ENCODE data around the gene SPINK4.

The SPINK4 gene

DNA sequence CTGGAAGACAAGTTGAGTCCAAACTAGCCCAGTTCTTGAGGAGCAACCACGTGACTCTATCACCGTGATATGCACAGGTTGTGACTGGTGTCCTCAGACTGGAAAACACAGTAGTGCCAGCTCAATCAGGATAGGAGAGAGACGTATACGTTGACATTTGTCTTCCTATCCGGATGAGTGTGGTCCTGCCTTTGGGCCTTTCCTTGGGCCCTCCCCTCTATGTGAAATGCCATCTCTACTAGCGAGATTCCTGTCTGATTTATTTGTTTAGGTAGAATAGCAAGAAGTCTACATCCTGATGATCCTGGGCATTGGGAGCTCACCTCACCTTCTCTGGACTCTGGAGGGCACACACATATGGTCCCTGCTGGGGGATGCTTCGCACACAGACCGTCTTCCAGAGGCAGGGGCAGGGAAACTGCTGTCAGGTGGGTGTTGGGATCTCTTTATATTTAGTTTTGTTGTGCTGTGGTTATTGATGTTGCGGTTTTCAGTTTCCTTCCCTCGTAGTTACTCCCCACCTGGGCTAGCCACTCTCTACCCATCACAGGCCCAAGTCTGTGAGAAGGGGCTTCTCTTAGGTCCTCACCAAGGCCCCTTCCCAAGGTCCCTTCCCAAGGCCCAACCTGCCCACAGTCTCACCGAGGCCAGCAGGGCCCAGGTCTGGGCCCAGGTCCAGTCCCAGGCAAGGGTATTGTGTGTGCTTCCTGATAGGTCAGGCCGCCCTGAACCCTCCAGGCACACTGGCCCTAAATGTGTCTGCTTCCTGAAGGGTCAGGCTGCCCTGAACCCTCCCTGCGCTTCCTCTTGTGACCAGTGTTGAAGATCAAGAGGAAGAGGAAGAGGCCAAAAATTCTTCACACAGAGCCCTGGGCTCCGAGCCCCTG, 19.0 kb upstream of the SPINK4 start:
- no peaks in the 10 kb centered on the region for H3K36me3 Mint-ChIP-seq (ENCODE audit: insufficient read depth)
- no peak for DNase-seq (ENCODE audit: low spot score in 2 of 2)
- H3K9me3 Mint-ChIP-seq: no peaks in the 10 kb centered on the region
- H3K4me3 Mint-ChIP-seq: no peak overlapping the region
- H3K27me3 Mint-ChIP-seq: peaks cover 11% of the 10 kb centered on the region
- H3K27ac Mint-ChIP-seq (ENCODE audit: low read depth): no peak overlapping the region
- ATAC-seq (replicated peaks; ENCODE audit: extremely low read depth, poor library complexity, severe bottlenecking): no peak
- peaks cover 8% of the 10 kb centered on the region for H3K4me1 Mint-ChIP-seq

DNA sequence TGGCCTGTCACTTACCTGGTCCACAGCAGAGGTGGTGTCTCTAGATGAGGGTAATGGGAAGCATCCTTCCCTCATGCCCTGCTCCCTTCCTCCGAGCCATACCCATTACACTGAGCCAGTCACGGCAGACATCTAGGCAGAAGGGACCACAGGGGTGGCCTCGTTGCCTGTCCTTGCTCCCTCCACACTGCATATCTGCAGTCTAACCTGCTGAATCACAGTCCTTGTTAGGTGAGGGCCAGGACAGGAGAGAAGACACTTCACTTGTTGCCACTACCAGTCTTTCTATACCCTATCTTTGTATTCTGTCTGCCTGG, 18.4 kb upstream of the SPINK4 start:
- peaks cover 10% of the 10 kb centered on the region for H3K4me1 Mint-ChIP-seq
- H3K27ac Mint-ChIP-seq (ENCODE audit: low read depth): no peak overlapping the region

DNA sequence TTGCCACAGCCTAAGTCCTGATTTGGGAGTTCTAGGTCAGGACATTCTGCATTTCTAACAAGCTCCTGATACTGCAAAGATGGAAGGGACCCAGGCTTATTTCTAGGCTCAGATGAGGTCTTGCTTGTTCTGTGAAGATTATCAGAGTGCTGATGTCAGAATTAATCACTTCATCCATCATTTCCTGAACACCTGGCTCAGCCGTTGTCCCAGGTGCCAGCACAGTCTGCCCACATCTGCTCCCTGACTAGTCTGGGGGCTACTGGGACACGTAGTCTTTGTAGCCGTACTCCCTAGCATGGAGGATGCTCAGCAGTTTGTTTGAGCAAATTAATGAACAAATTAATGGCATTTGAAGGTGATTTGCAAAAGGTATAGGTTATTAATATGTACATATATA, 17.9 kb upstream of the SPINK4 start:
- Mint-ChIP-seq H3K27me3 (peaks cover 11% of the 10 kb centered on the region), H3K4me1 (peaks cover 10% of the 10 kb centered on the region), H3K9me3 (no peaks in the 10 kb centered on the region), H3K27ac (ENCODE audit: low read depth) (no peak overlapping the region), H3K4me3 (no peak overlapping the region), H3K36me3 (ENCODE audit: insufficient read depth) (peaks cover under 1% of the 10 kb centered on the region)
- ATAC-seq (replicated peaks; ENCODE audit: extremely low read depth, poor library complexity, severe bottlenecking) (no peak), DNase-seq (ENCODE audit: low spot score in 2 of 2) (no peak)

More for the DNA sequence above, 18.4 kb upstream of the SPINK4 start:
- peaks cover 11% of the 10 kb centered on the region for H3K27me3 Mint-ChIP-seq
- DNase-seq (ENCODE audit: low spot score in 2 of 2) (no peak), ATAC-seq (replicated peaks; ENCODE audit: extremely low read depth, poor library complexity, severe bottlenecking) (no peak)
- no peaks in the 10 kb centered on the region for H3K9me3 Mint-ChIP-seq
- H3K4me3 Mint-ChIP-seq: no peak overlapping the region
- no peaks in the 10 kb centered on the region for H3K36me3 Mint-ChIP-seq (ENCODE audit: insufficient read depth)

GRCh38 chr9:33223696-33224095, 16.3 kb upstream of the SPINK4 start:
- Mint-ChIP-seq H3K4me3 (no peak overlapping the region), H3K36me3 (ENCODE audit: insufficient read depth) (peaks cover 1% of the 10 kb centered on the region), H3K4me1 (peaks cover 10% of the 10 kb centered on the region), H3K27me3 (peaks cover 11% of the 10 kb centered on the region), H3K27ac (ENCODE audit: low read depth) (no peak overlapping the region), H3K9me3 (no peaks in the 10 kb centered on the region)
- DNase-seq (ENCODE audit: low spot score in 2 of 2): no peak
- ATAC-seq (replicated peaks; ENCODE audit: extremely low read depth, poor library complexity, severe bottlenecking): no peak

GRCh38 chr9:33225319-33226147, 14.4 kb upstream of the SPINK4 start:
- peaks cover 10% of the 10 kb centered on the region for H3K4me1 Mint-ChIP-seq
- DNase-seq (ENCODE audit: low spot score in 2 of 2) (peak; percentile 56 to 57), ATAC-seq (replicated peaks; ENCODE audit: extremely low read depth, poor library complexity, severe bottlenecking) (no peak)
- peaks cover 11% of the 10 kb centered on the region for H3K27me3 Mint-ChIP-seq
- H3K9me3 Mint-ChIP-seq: no peaks in the 10 kb centered on the region
- peaks cover 1% of the 10 kb centered on the region for H3K36me3 Mint-ChIP-seq (ENCODE audit: insufficient read depth)
- H3K4me3 Mint-ChIP-seq: no peak overlapping the region
- no peak overlapping the region for H3K27ac Mint-ChIP-seq (ENCODE audit: low read depth)

DNA sequence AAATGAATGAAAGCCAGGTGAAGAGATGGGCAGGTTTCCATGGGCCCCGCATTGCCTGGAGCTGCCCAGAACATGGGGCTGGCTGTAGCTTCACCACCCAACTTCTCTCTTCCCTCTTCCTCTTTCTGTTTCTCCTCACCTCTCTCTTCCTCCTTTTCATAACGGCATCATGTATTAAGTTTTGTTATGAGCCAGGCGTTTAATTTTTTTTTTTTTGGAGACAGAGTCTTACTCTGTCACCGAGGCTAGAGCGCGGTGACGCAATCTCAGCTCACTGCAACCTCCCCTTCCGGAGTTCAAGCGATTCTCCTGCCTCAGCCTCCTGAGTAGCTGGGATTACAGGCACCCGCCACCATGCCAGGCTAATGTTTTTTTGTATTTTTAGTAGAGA, 13.0 kb upstream of the SPINK4 start:
- ATAC-seq (replicated peaks; ENCODE audit: extremely low read depth, poor library complexity, severe bottlenecking): peak; percentile 10
- H3K9me3 Mint-ChIP-seq: no peaks in the 10 kb centered on the region
- peaks cover 1% of the 10 kb centered on the region for H3K36me3 Mint-ChIP-seq (ENCODE audit: insufficient read depth)
- H3K4me1 Mint-ChIP-seq: peaks cover 10% of the 10 kb centered on the region
- DNase-seq (ENCODE audit: low spot score in 2 of 2): no peak
- H3K27ac Mint-ChIP-seq (ENCODE audit: low read depth): no peak overlapping the region
- peaks cover 11% of the 10 kb centered on the region for H3K27me3 Mint-ChIP-seq
- H3K4me3 Mint-ChIP-seq: no peak overlapping the region

GRCh38 chr9:33227741-33228140, 12.2 kb upstream of the SPINK4 start:
- peaks cover 1% of the 10 kb centered on the region for H3K36me3 Mint-ChIP-seq (ENCODE audit: insufficient read depth)
- ATAC-seq (replicated peaks; ENCODE audit: extremely low read depth, poor library complexity, severe bottlenecking) (no peak), DNase-seq (ENCODE audit: low spot score in 2 of 2) (no peak)
- H3K27me3 Mint-ChIP-seq: peaks cover 7% of the 10 kb centered on the region
- H3K4me3 Mint-ChIP-seq: no peak overlapping the region
- no peaks in the 10 kb centered on the region for H3K9me3 Mint-ChIP-seq
- no peak overlapping the region for H3K27ac Mint-ChIP-seq (ENCODE audit: low read depth)
- H3K4me1 Mint-ChIP-seq: peaks cover 10% of the 10 kb centered on the region

DNA sequence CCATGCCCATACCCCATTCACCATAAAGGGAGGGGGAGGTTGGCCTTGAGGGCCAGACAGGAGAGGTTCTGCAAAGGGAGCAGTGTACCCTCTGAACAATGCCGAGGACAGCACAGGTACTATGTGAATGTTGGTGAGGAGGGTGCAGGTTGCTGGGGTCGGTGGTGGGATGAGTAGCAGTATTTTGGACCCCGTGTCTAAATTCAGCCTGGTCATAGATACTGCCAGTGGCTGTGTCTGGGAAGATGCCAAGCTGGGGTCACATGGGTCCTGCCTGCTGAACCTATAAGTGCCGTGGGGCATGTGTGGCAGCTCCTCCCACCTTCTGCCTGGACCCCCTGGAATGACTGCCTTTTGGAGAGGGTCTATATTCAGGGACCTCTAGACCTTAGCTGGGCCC, 11.4 kb upstream of the SPINK4 start:
- no peak overlapping the region for H3K27ac Mint-ChIP-seq (ENCODE audit: low read depth)
- H3K4me1 Mint-ChIP-seq: peaks cover 10% of the 10 kb centered on the region
- ATAC-seq (replicated peaks; ENCODE audit: extremely low read depth, poor library complexity, severe bottlenecking): no peak
- H3K9me3 Mint-ChIP-seq: no peaks in the 10 kb centered on the region
- peaks cover 1% of the 10 kb centered on the region for H3K36me3 Mint-ChIP-seq (ENCODE audit: insufficient read depth)
- DNase-seq (ENCODE audit: low spot score in 2 of 2): no peak
- H3K4me3 Mint-ChIP-seq: no peak overlapping the region
- no peaks in the 10 kb centered on the region for H3K27me3 Mint-ChIP-seq

- H3K36me3 Mint-ChIP-seq (ENCODE audit: insufficient read depth): peaks cover 1% of the 10 kb centered on the region
- no peaks in the 10 kb centered on the region for H3K27me3 Mint-ChIP-seq
- ATAC-seq (replicated peaks; ENCODE audit: extremely low read depth, poor library complexity, severe bottlenecking): no peak
- peaks cover 10% of the 10 kb centered on the region for H3K4me1 Mint-ChIP-seq
- no peak for DNase-seq (ENCODE audit: low spot score in 2 of 2)
- no peaks in the 10 kb centered on the region for H3K9me3 Mint-ChIP-seq
- H3K27ac Mint-ChIP-seq (ENCODE audit: low read depth): no peak overlapping the region
- no peak overlapping the region for H3K4me3 Mint-ChIP-seq
These were observed 10.4 kb upstream of the SPINK4 start for GRCh38 chr9:33229359-33230114.

- peaks cover 1% of the 10 kb centered on the region for H3K4me1 Mint-ChIP-seq
These were observed 9.0 kb upstream of the SPINK4 start for GRCh38 chr9:33230756-33231622.

DNA sequence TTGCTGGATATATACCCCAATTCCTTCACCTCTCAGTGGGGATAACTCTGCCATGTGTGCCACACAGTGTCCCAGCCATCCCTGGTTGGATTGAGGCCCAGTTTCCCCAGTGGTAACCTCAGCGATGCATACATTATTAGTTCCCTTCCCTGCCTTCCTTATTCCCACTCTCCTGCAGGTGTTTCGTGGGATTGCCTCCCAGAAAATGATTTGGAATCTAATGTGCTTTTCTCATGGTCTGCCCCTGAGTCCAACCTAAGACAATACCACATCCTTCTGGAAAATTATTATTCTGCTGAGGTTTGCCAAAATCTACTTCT, 8.4 kb upstream of the SPINK4 start:
- Mint-ChIP-seq H3K9me3 (no peaks in the 10 kb centered on the region), H3K4me1 (no peaks in the 10 kb centered on the region), H3K4me3 (no peak overlapping the region), H3K27ac (ENCODE audit: low read depth) (no peak overlapping the region), H3K36me3 (ENCODE audit: insufficient read depth) (peaks cover 1% of the 10 kb centered on the region), H3K27me3 (peaks cover 14% of the 10 kb centered on the region)
- ATAC-seq (replicated peaks; ENCODE audit: extremely low read depth, poor library complexity, severe bottlenecking) (no peak), DNase-seq (ENCODE audit: low spot score in 2 of 2) (no peak)

More at GRCh38 chr9:33230756-33231622, 9.0 kb upstream of the SPINK4 start:
- Mint-ChIP-seq H3K36me3 (ENCODE audit: insufficient read depth) (peaks cover 1% of the 10 kb centered on the region), H3K27ac (ENCODE audit: low read depth) (no peak overlapping the region), H3K4me3 (no peak overlapping the region), H3K27me3 (peaks cover 9% of the 10 kb centered on the region), H3K9me3 (no peaks in the 10 kb centered on the region)
- no peak for DNase-seq (ENCODE audit: low spot score in 2 of 2)
- ATAC-seq (replicated peaks; ENCODE audit: extremely low read depth, poor library complexity, severe bottlenecking): no peak

GRCh38 chr9:33232815-33233214, 7.2 kb upstream of the SPINK4 start:
- Mint-ChIP-seq H3K36me3 (ENCODE audit: insufficient read depth) (no peaks in the 10 kb centered on the region), H3K4me3 (no peak overlapping the region), H3K9me3 (no peaks in the 10 kb centered on the region), H3K4me1 (no peaks in the 10 kb centered on the region), H3K27ac (ENCODE audit: low read depth) (no peak overlapping the region), H3K27me3 (peaks cover 14% of the 10 kb centered on the region)
- DNase-seq (ENCODE audit: low spot score in 2 of 2): no peak
- no peak for ATAC-seq (replicated peaks; ENCODE audit: extremely low read depth, poor library complexity, severe bottlenecking)

Data from central memory CD8-positive, alpha-beta T cell (primary cell).